HG02870 (cell line): ENCODE results near the gene VPREB3.

Source experiments
- ATAC-seq: cut with Tn5 transposase; IDR thresholded peaks from one replicate; pipeline ENCODE4 v1.9.1; 2021; ENCODE audit warnings: mild to moderate bottlenecking, moderate library complexity; ENCODE audit not compliant: unreplicated experiment

The VPREB3 gene

GRCh38 chr22:23783265-23784150, 29.3 kb upstream of the VPREB3 start:
- ATAC-seq, result no peak

- no peak for ATAC-seq
Measured at GRCh38 chr22:23782703-23783102, 28.5 kb upstream of the VPREB3 start.

GRCh38 chr22:23782252-23782651, 28.0 kb upstream of the VPREB3 start:
- ATAC-seq, result no peak

- ATAC-seq, result no peak
Measured at GRCh38 chr22:23781511-23782183, 27.4 kb upstream of the VPREB3 start.

GRCh38 chr22:23781065-23781464, 26.8 kb upstream of the VPREB3 start:
- no peak for ATAC-seq

GRCh38 chr22:23780146-23780748, 26.0 kb upstream of the VPREB3 start:
- no peak for ATAC-seq

GRCh38 chr22:23779731-23780130, 25.5 kb upstream of the VPREB3 start:
- ATAC-seq, result no peak

GRCh38 chr22:23779083-23779482, 24.9 kb upstream of the VPREB3 start:
- ATAC-seq, result no peak

- no peak for ATAC-seq
Measured at GRCh38 chr22:23778577-23778900, 24.3 kb upstream of the VPREB3 start.

GRCh38 chr22:23777776-23778576, 23.8 kb upstream of the VPREB3 start:
- no peak for ATAC-seq

- ATAC-seq, result no peak
Measured at GRCh38 chr22:23775779-23776375, 21.7 kb upstream of the VPREB3 start.

- ATAC-seq, result no peak
Measured at GRCh38 chr22:23774922-23775436, 20.8 kb upstream of the VPREB3 start.

- no peak for ATAC-seq
Measured at GRCh38 chr22:23774114-23774921, 20.1 kb upstream of the VPREB3 start.

- ATAC-seq, result no peak
Measured at GRCh38 chr22:23773483-23774113, 19.4 kb upstream of the VPREB3 start.

- ATAC-seq, result no peak
Measured at GRCh38 chr22:23772649-23773473, 18.6 kb upstream of the VPREB3 start, which contains the start of gene MMP11. Gene MMP11 (plus strand): TSS chr22:23772849. CDS start chr22:23772871, 22 bp downstream.

- no peak for ATAC-seq
Measured at GRCh38 chr22:23772315-23772648, 18.1 kb upstream of the VPREB3 start.

GRCh38 chr22:23769321-23769965, 15.2 kb upstream of the VPREB3 start:
- ATAC-seq, result no peak
